Placental epithelial cell (primary cell): ENCODE results near the gene PCDHAC1. TPM values are rescaled to one million over a fixed set of nuclear protein-coding genes. Genes with fewer than 3 reads are reported as not detected.

Source experiments
- small RNA-seq: library from RNA; depleted of rRNA; stranded (forward); fragments of <200 nt; gene quantifications from one replicate; pipeline ENCODE3, GENCODE V24; 2012
- total RNA-seq: library from RNA; depleted of rRNA; stranded (reverse); fragments of >200 nt; gene quantifications from 2 replicates; pipeline ENCODE4 v1.2.3, GENCODE V29; 2012

Gene PCDHAC1
- 0.39 TPM in 1 of 2 replicates, not detected in the other for total RNA-seq

GRCh38 chr5:140925806-140926442 is at the start of gene PCDHAC1:
PCDHAC1 (plus strand) TSS chr5:140926299; CDS start chr5:140926893, 594 bp downstream.

GRCh38 chr5:140881889-140882590 is 44.1 kb upstream of the PCDHAC1 start, which contains the start of gene PCDHA13:
PCDHA13 (plus strand) TSS chr5:140882124; CDS start chr5:140882269, 145 bp downstream.

GRCh38 chr5:140966293-140967225 is 40.5 kb downstream of the PCDHAC1 start, which contains the start of gene PCDHAC2:
PCDHAC2 (plus strand) TSS chr5:140966476; CDS start chr5:140966767, 291 bp downstream.

Small RNAs within 50 kb of the gene (small RNA-seq; reads per million reads assigned to genes)
- gene AC010223.1, result not detected

Other genes with a start within 250 kb of the PCDHAC1 start
- gene HARS1, start 234.9 kb upstream of the PCDHAC1 start, total RNA-seq, result 45.1 and 53.8 TPM in 2 replicates
- 38.0 and 47.9 TPM in 2 replicates for gene HARS2, start 234.8 kb upstream of the PCDHAC1 start, total RNA-seq
- gene ZMAT2, start 225.9 kb upstream of the PCDHAC1 start, total RNA-seq, result 26.1 and 40.8 TPM in 2 replicates
- gene PCDHA1, start 140.2 kb upstream of the PCDHAC1 start, total RNA-seq, result not detected in 2 replicates
- under 0.01 TPM in 1 of 2 replicates, not detected in the other for gene PCDHA2, start 131.4 kb upstream of the PCDHAC1 start, total RNA-seq
- gene PCDHA3, start 125.2 kb upstream of the PCDHAC1 start, total RNA-seq, result 0.11 and 0.39 TPM in 2 replicates
- gene PCDHA4, start 119.2 kb upstream of the PCDHAC1 start, total RNA-seq, result 0.79 and 0.87 TPM in 2 replicates
- gene PCDHA5, start 104.7 kb upstream of the PCDHAC1 start, total RNA-seq, result under 0.01 and 0.11 TPM in 2 replicates
- gene PCDHA6, start 98.3 kb upstream of the PCDHAC1 start, total RNA-seq, result 0.22 and 0.39 TPM in 2 replicates
- gene PCDHA7, start 92.0 kb upstream of the PCDHAC1 start, total RNA-seq, result 0.54 and 1.2 TPM in 2 replicates
- 0.11 and 0.39 TPM in 2 replicates for gene PCDHA8, start 85.1 kb upstream of the PCDHAC1 start, total RNA-seq
- under 0.01 TPM in 2 replicates for gene PCDHA9, start 77.9 kb upstream of the PCDHAC1 start, total RNA-seq
- 0.11 and 0.39 TPM in 2 replicates for gene PCDHA10, start 70.4 kb upstream of the PCDHAC1 start, total RNA-seq
- under 0.01 and 0.11 TPM in 2 replicates for gene PCDHA11, start 57.3 kb upstream of the PCDHAC1 start, total RNA-seq
- under 0.01 and 0.11 TPM in 2 replicates for gene PCDHA12, start 51.0 kb upstream of the PCDHAC1 start, total RNA-seq
- 0.11 and 0.39 TPM in 2 replicates for gene PCDHA13, start 44.2 kb upstream of the PCDHAC1 start, total RNA-seq
- gene PCDHAC2, start 40.2 kb downstream of the PCDHAC1 start, total RNA-seq, result 0.39 TPM in 1 of 2 replicates, not detected in the other
- not detected in 2 replicates for gene PCDHB1, start 125.1 kb downstream of the PCDHAC1 start, total RNA-seq
- gene PCDHB2, start 168.3 kb downstream of the PCDHAC1 start, total RNA-seq, result 0.39 and 1.2 TPM in 2 replicates
- gene PCDHB3, start 174.2 kb downstream of the PCDHAC1 start, total RNA-seq, result 0.11 and 0.39 TPM in 2 replicates
- 0.22 and 0.39 TPM in 2 replicates for gene PCDHB4, start 195.5 kb downstream of the PCDHAC1 start, total RNA-seq
- under 0.01 and 0.54 TPM in 2 replicates for gene PCDHB5, start 208.9 kb downstream of the PCDHAC1 start, total RNA-seq
- gene PCDHB6, start 223.8 kb downstream of the PCDHAC1 start, total RNA-seq, result 0.11 and 0.39 TPM in 2 replicates
- gene PCDHB7, start 246.3 kb downstream of the PCDHAC1 start, total RNA-seq, result 0.22 and 0.79 TPM in 2 replicates